Neutrophil (primary cell): ENCODE measurements around the gene PPIL4.

Experiments used
- H3K27ac ChIP-seq: fragments of 200-600 bp; sonication (generic); 2 replicates; pipeline ENCODE4 v1.5.1; 2016; ENCODE audit warnings: mild to moderate bottlenecking, moderate library complexity
- H3K27me3 ChIP-seq: fragments of 200-600 bp; sonication (generic); 2 replicates; pipeline ENCODE4 v1.6.0; 2016; ENCODE audit warnings: mild to moderate bottlenecking
- H3K36me3 ChIP-seq: fragments of 200-600 bp; sonication (generic); 2 replicates; pipeline ENCODE4 v1.5.1; 2017
- H3K4me1 ChIP-seq, 2 experiments: fragments of 200-600 bp in 1 of 2; sonication (generic) in 1 of 2; 1 replicate in 1 of 2; 2 replicates in 1 of 2; pipeline versions ENCODE4 v1.5.1 to v1.6.1; 2013 to 2016; ENCODE audit warnings: low read depth in 1 of 2, low read length in 1 of 2, mild to moderate bottlenecking in 1 of 2, moderate library complexity in 1 of 2; ENCODE audit not compliant: control insufficient read depth in 1 of 2, insufficient read depth in 1 of 2
- H3K4me3 ChIP-seq, 2 experiments: fragments of 200-600 bp in 1 of 2; sonication (generic) in 1 of 2; 1 replicate in 1 of 2; 2 replicates in 1 of 2; pipeline ENCODE4 v1.5.1; 2013 to 2016; ENCODE audit warnings: low read depth in 1 of 2, low read length in 1 of 2, mild to moderate bottlenecking in 1 of 2, moderate library complexity in 1 of 2
- H3K9me3 ChIP-seq: fragments of 200-600 bp; sonication (generic); 2 replicates; pipeline ENCODE4 v1.5.1; 2016
- TF ChIP-seq, protein P1 (sequence below): fragments of 200-600 bp; sonication (generic); IDR thresholded peaks from 2 replicates; pipeline ENCODE4 v1.5.1; 2016; ENCODE audit warnings: antibody characterized with exemption

PPIL4 gene, protein sequence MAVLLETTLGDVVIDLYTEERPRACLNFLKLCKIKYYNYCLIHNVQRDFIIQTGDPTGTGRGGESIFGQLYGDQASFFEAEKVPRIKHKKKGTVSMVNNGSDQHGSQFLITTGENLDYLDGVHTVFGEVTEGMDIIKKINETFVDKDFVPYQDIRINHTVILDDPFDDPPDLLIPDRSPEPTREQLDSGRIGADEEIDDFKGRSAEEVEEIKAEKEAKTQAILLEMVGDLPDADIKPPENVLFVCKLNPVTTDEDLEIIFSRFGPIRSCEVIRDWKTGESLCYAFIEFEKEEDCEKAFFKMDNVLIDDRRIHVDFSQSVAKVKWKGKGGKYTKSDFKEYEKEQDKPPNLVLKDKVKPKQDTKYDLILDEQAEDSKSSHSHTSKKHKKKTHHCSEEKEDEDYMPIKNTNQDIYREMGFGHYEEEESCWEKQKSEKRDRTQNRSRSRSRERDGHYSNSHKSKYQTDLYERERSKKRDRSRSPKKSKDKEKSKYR

GRCh38 chr6:149545754-149546471 lies at the start of gene PPIL4:
TSS of gene PPIL4 (minus strand) at chr6:149546043. CDS start at chr6:149546005, 38 bp downstream.
- Histone ChIP-seq H3K27ac (peak within 1 kb of the TSS; percentile 96), H3K27me3 (peaks cover 20% of the 10 kb centered on the region), H3K4me3 (peak within 1 kb of the TSS; percentile 96 to 98), H3K36me3 (peaks cover under 1% of the 10 kb centered on the region), H3K4me1 (peaks cover 17 to 21% of the 10 kb centered on the region in 2 experiments), H3K9me3 (no peaks in the 10 kb centered on the region)
- TF ChIP-seq, protein P1, sequence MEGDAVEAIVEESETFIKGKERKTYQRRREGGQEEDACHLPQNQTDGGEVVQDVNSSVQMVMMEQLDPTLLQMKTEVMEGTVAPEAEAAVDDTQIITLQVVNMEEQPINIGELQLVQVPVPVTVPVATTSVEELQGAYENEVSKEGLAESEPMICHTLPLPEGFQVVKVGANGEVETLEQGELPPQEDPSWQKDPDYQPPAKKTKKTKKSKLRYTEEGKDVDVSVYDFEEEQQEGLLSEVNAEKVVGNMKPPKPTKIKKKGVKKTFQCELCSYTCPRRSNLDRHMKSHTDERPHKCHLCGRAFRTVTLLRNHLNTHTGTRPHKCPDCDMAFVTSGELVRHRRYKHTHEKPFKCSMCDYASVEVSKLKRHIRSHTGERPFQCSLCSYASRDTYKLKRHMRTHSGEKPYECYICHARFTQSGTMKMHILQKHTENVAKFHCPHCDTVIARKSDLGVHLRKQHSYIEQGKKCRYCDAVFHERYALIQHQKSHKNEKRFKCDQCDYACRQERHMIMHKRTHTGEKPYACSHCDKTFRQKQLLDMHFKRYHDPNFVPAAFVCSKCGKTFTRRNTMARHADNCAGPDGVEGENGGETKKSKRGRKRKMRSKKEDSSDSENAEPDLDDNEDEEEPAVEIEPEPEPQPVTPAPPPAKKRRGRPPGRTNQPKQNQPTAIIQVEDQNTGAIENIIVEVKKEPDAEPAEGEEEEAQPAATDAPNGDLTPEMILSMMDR, result peak; percentile 81

GRCh38 chr6:149593408-149593807 lies 47.6 kb upstream of the PPIL4 start:
- peaks cover 86% of the 10 kb centered on the region for H3K36me3 ChIP-seq

GRCh38 chr6:149592983-149593382 lies 47.1 kb upstream of the PPIL4 start:
- Histone ChIP-seq H3K27me3 (no peaks in the 10 kb centered on the region), H3K4me1 (no peaks in the 10 kb centered on the region), H3K4me3 (no peak overlapping the region), H3K27ac (no peak overlapping the region), H3K36me3 (peaks cover 85% of the 10 kb centered on the region), H3K9me3 (no peaks in the 10 kb centered on the region)
- TF ChIP-seq, protein P1, result no peak

More at GRCh38 chr6:149593408-149593807, 47.6 kb upstream of the PPIL4 start:
- no peak overlapping the region for H3K4me3 ChIP-seq
- no peaks in the 10 kb centered on the region for H3K27me3 ChIP-seq
- H3K9me3 ChIP-seq, result no peaks in the 10 kb centered on the region
- H3K27ac ChIP-seq, result no peak overlapping the region
- TF ChIP-seq, protein P1, result no peak
- no peaks in the 10 kb centered on the region for H3K4me1 ChIP-seq

DNA sequence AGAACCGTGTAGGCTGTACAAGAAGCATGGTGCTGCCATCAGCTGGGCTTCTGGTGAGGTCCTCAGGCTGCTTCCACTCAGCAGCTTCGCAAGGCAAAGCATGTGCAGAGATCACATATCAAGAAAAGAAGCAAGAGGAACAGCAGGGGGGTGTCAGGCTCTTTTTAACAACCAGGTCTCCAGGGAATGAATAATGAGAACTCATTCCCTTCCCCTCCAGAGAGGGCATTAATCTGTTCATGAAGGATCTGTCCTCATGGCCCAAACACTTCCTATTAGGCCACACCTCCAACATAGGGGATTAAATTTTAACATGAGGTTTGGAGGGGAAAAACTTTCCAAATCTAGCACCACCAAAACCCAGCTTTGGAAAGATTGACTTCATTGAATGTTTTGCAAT lies 40.3 kb upstream of the PPIL4 start:
- H3K27ac ChIP-seq, result no peak overlapping the region
- no peaks in the 10 kb centered on the region for H3K4me1 ChIP-seq
- H3K27me3 ChIP-seq, result no peaks in the 10 kb centered on the region
- H3K36me3 ChIP-seq, result peaks cover 66% of the 10 kb centered on the region
- no peaks in the 10 kb centered on the region for H3K9me3 ChIP-seq
- H3K4me3 ChIP-seq, result no peak overlapping the region
- TF ChIP-seq, protein P1, result no peak

- Histone ChIP-seq H3K4me3 (no peak overlapping the region), H3K9me3 (no peaks in the 10 kb centered on the region), H3K27me3 (no peaks in the 10 kb centered on the region), H3K27ac (no peak overlapping the region), H3K4me1 (no peaks in the 10 kb centered on the region), H3K36me3 (peaks cover 56% of the 10 kb centered on the region)
- TF ChIP-seq, protein P1, result no peak
Observed at GRCh38 chr6:149581349-149581748, 35.5 kb upstream of the PPIL4 start.
